H1 (cell line): ENCODE data around the gene TMEM200B. TPM values are rescaled to one million over a fixed set of nuclear protein-coding genes. Genes with fewer than 3 reads are reported as not detected.

ENCODE experiments used
- CTCF ChIA-PET: fragments of 300-600 bp; sonication (Branson Sonifier 250); formaldehyde crosslinking; loops from one replicate; lab custom pipeline; 2021; ENCODE audit not compliant: partially characterized antibody; lab: Charles Lee
- POLR2A ChIA-PET: fragments of 300-600 bp; sonication (Branson Sonifier 250); formaldehyde crosslinking; loops from one replicate; lab custom pipeline; 2021; ENCODE audit warnings: inconsistent platforms; ENCODE audit not compliant: partially characterized antibody; lab: Charles Lee
- DNase-seq, 2 experiments: peaks; one replicate each; pipeline versions ENCODE4 v3.0.0 to v3.0.0-alpha.2; 2010 to 2022; ENCODE audit warnings: low spot score in 2 of 2, low read depth in 1 of 2, mixed read lengths in 1 of 2
- FAIRE-seq: peaks from 2 replicates; lab custom pipeline; 2011; peaks lifted over from hg19 to GRCh38; lab: Jason Lieb, UNC
- H2AFZ ChIP-seq: 2 replicates; pipeline ENCODE4 v1.8.1; 2012; ENCODE audit warnings: low read length, inconsistent platforms
- H2AK5ac ChIP-seq: 2 replicates; pipeline ENCODE4 v1.6.1; 2013; ENCODE audit warnings: low read depth, low read length
- H2BK120ac ChIP-seq: replicated peaks from 2 replicates; pipeline ENCODE3; 2013; ENCODE audit warnings: low read depth, low read length, inconsistent platforms
- H2BK12ac ChIP-seq: 2 replicates; pipeline ENCODE4 v1.6.1; 2013; ENCODE audit warnings: low read depth, low read length
- H2BK15ac ChIP-seq: 2 replicates; pipeline ENCODE4 v1.6.1; 2013; ENCODE audit warnings: low read length
- H2BK20ac ChIP-seq: 2 replicates; pipeline ENCODE4 v1.6.1; 2013; ENCODE audit warnings: low read length
- H2BK5ac ChIP-seq: 2 replicates; pipeline ENCODE4 v1.6.1; 2013; ENCODE audit warnings: low read depth, low read length
- H3K14ac ChIP-seq: 2 replicates; pipeline ENCODE4 v1.6.1; 2013; ENCODE audit warnings: inconsistent platforms; ENCODE audit not compliant: insufficient read length
- H3K18ac ChIP-seq: 2 replicates; pipeline ENCODE4 v1.6.1; 2013; ENCODE audit warnings: low read length; ENCODE audit errors: extremely low read depth
- H3K23ac ChIP-seq: 2 replicates; pipeline ENCODE4 v1.6.1; 2013; ENCODE audit warnings: inconsistent platforms; ENCODE audit not compliant: insufficient read length
- H3K23me2 ChIP-seq: 2 replicates; pipeline ENCODE4 v1.6.1; 2013; ENCODE audit warnings: low read depth, low read length
- H3K27ac ChIP-seq: 2 replicates; pipeline ENCODE4 v1.6.1; 2011; ENCODE audit warnings: low read depth, low read length, inconsistent platforms
- H3K27me3 ChIP-seq, 4 experiments: replicated peaks in 1 of 4; 1 replicate in 1 of 4; 2 replicates in 3 of 4; pipeline versions ENCODE4 v1.6.1 to v1.8.1; 2011 to 2013; ENCODE audit warnings: low read length in 3 of 4, mild to moderate bottlenecking in 3 of 4, inconsistent platforms in 2 of 4, mixed read lengths in 2 of 4, moderate library complexity in 1 of 4; ENCODE audit not compliant: control insufficient read depth in 3 of 4, insufficient read depth in 3 of 4; ENCODE audit errors: extremely low read depth in 1 of 4
- H3K36me3 ChIP-seq, 4 experiments: 2 replicates each; pipeline versions ENCODE4 v1.6.1 to v1.8.1; 2011 to 2013; ENCODE audit warnings: mild to moderate bottlenecking in 4 of 4, low read length in 3 of 4, moderate library complexity in 2 of 4, control low read depth in 1 of 4, inconsistent platforms in 1 of 4; ENCODE audit not compliant: insufficient read depth in 4 of 4, control insufficient read depth in 2 of 4
- H3K4ac ChIP-seq: replicated peaks from 2 replicates; pipeline ENCODE3; 2013; ENCODE audit warnings: low read length, low read depth, mixed read lengths, inconsistent platforms; ENCODE audit not compliant: insufficient read length
- H3K4me1 ChIP-seq, 4 experiments: replicated peaks in 1 of 4; 1 replicate in 1 of 4; 2 replicates in 3 of 4; pipeline versions ENCODE4 v1.6.1 to v1.8.1; 2011 to 2013; ENCODE audit warnings: low read length in 3 of 4, inconsistent platforms in 2 of 4, mixed read lengths in 1 of 4; ENCODE audit not compliant: insufficient read depth in 4 of 4, control insufficient read depth in 3 of 4
- H3K4me2 ChIP-seq, 2 experiments: 2 replicates each; pipeline versions ENCODE4 v1.6.1 to v1.8.1; 2011 to 2013; ENCODE audit warnings: low read depth in 2 of 2, low read length in 2 of 2, control low read depth in 1 of 2, inconsistent platforms in 1 of 2, mild to moderate bottlenecking in 1 of 2; ENCODE audit not compliant: insufficient read depth in 1 of 2
- H3K4me3 ChIP-seq, 4 experiments: fragments of 200-600, 300-600 bp in 1 of 4; sonication (generic), shearing (Covaris generic), sonication (Bioruptor Twin) in 1 of 4; 2 replicates each; pipeline versions ENCODE4 v1.5.1 to v1.8.1; 2011 to 2016; ENCODE audit warnings: low read length in 4 of 4, low read depth in 3 of 4, control low read depth in 2 of 4, inconsistent platforms in 2 of 4, mild to moderate bottlenecking in 2 of 4, mixed read lengths in 1 of 4, moderate library complexity in 1 of 4; ENCODE audit not compliant: insufficient read depth in 2 of 4; ENCODE audit errors: extremely low read depth in 1 of 4
- H3K56ac ChIP-seq: replicated peaks from 2 replicates; pipeline ENCODE3; 2013; ENCODE audit warnings: low read depth, mild to moderate bottlenecking, mixed read lengths, low read length, inconsistent platforms; ENCODE audit not compliant: insufficient read length
- H3K79me1 ChIP-seq: 2 replicates; pipeline ENCODE4 v1.6.1; 2013; ENCODE audit warnings: low read depth, low read length, control low read depth
- H3K79me2 ChIP-seq, 2 experiments: 2 replicates each; pipeline versions ENCODE4 v1.6.1 to v1.8.1; 2012 to 2013; ENCODE audit warnings: low read length in 2 of 2, mild to moderate bottlenecking in 2 of 2, inconsistent platforms in 1 of 2; ENCODE audit not compliant: insufficient read depth in 2 of 2, control insufficient read depth in 1 of 2
- H3K9ac ChIP-seq, 4 experiments: replicated peaks in 1 of 4; 1 replicate in 1 of 4; 2 replicates in 3 of 4; pipeline versions ENCODE4 v1.6.1 to v1.8.1; 2011 to 2013; ENCODE audit warnings: low read depth in 3 of 4, low read length in 3 of 4, control low read depth in 2 of 4, mild to moderate bottlenecking in 2 of 4, moderate library complexity in 2 of 4, inconsistent platforms in 1 of 4; ENCODE audit errors: extremely low read depth in 1 of 4
- H3K9me3 ChIP-seq, 2 experiments: 2 replicates each; pipeline versions ENCODE4 v1.6.1 to v1.8.1; 2012 to 2013; ENCODE audit warnings: mild to moderate bottlenecking in 2 of 2, moderate library complexity in 2 of 2, control low read depth in 1 of 2, inconsistent platforms in 1 of 2, low read depth in 1 of 2, low read length in 1 of 2, mixed read lengths in 1 of 2; ENCODE audit not compliant: insufficient read depth in 2 of 2
- H4K20me1 ChIP-seq, 2 experiments: replicated peaks in 1 of 2; 2 replicates each; pipeline versions ENCODE3 to v1.8.1; 2011 to 2013; ENCODE audit warnings: inconsistent platforms in 2 of 2, low read length in 2 of 2, mild to moderate bottlenecking in 1 of 2; ENCODE audit not compliant: insufficient read depth in 2 of 2, control insufficient read depth in 1 of 2
- H4K5ac ChIP-seq: 2 replicates; pipeline ENCODE4 v1.6.1; 2013; ENCODE audit warnings: low read length, low read depth, mixed read lengths, inconsistent platforms; ENCODE audit not compliant: insufficient read length
- H4K8ac ChIP-seq: 2 replicates; pipeline ENCODE4 v1.8.0; 2013; ENCODE audit warnings: mild to moderate bottlenecking, moderate library complexity, low read length, inconsistent platforms; ENCODE audit not compliant: insufficient read depth; ENCODE audit errors: extremely low read depth
- H4K91ac ChIP-seq: replicated peaks from 2 replicates; pipeline ENCODE3; 2013; ENCODE audit warnings: low read length, mixed read lengths, inconsistent platforms; ENCODE audit not compliant: insufficient read length
- KDM4A ChIP-seq: IDR thresholded peaks from one replicate; pipeline ENCODE4 v1.7.1; 2012; ENCODE audit warnings: low read depth, mild to moderate bottlenecking, moderate library complexity, low read length, inconsistent platforms; ENCODE audit not compliant: severe bottlenecking
- NRF1 ChIP-seq: IDR thresholded peaks from 2 replicates; pipeline ENCODE4 v1.6.1; 2011; ENCODE audit warnings: mild to moderate bottlenecking, low read depth, low read length, improper control_type of control experiment
- POLR2A ChIP-seq, 2 experiments: IDR thresholded peaks; 1 replicate in 1 of 2; 2 replicates in 1 of 2; pipeline ENCODE4 v1.6.1; 2011; ENCODE audit warnings: low read depth in 2 of 2, low read length in 2 of 2, mild to moderate bottlenecking in 2 of 2; ENCODE audit errors: control extremely low read depth in 1 of 2
- POU5F1 ChIP-seq: IDR thresholded peaks from 2 replicates; pipeline ENCODE4 v1.6.1; 2011; ENCODE audit warnings: low read depth, mild to moderate bottlenecking, low read length, moderate library complexity
- RAD21 ChIP-seq, 2 experiments: IDR thresholded peaks in 1 of 2; conservative IDR thresholded peaks in 1 of 2; 2 replicates each; pipeline ENCODE4 v1.6.1; 2011; ENCODE audit warnings: low read depth in 2 of 2, low read length in 2 of 2, improper control_type of control experiment in 1 of 2, inconsistent platforms in 1 of 2, mild to moderate bottlenecking in 1 of 2, moderate library complexity in 1 of 2
- RNF2 ChIP-seq: fragments of 200-900, 300-1000 bp; sonication (generic); IDR thresholded peaks from 2 replicates; pipeline ENCODE4 v1.7.1; 2016; ENCODE audit warnings: borderline replicate concordance, low read depth, mild to moderate bottlenecking, antibody characterized with exemption, low read length; ENCODE audit not compliant: poor library complexity, severe bottlenecking; ENCODE audit errors: missing control alignments
- SP2 ChIP-seq: IDR thresholded peaks from 2 replicates; pipeline ENCODE4 v1.6.1; 2012; ENCODE audit warnings: mild to moderate bottlenecking, low read length, inconsistent platforms
- SP4 ChIP-seq: IDR thresholded peaks from 2 replicates; pipeline ENCODE4 v1.6.1; 2012; ENCODE audit warnings: low read length, inconsistent platforms
- TAF7 ChIP-seq: optimal IDR thresholded peaks from 2 replicates; pipeline ENCODE3; 2011; ENCODE audit warnings: low read depth, mild to moderate bottlenecking, inconsistent platforms, low read length, moderate library complexity, borderline replicate concordance
- YY1 ChIP-seq: IDR thresholded peaks from 2 replicates; pipeline ENCODE4 v1.6.1; 2011; ENCODE audit warnings: low read depth, mild to moderate bottlenecking, low read length
- polyA plus RNA-seq, 7 experiments: library from polyadenylated mRNA; depleted of rRNA in 3 of 7; stranded (reverse) in 5 of 7; unstranded in 2 of 7; fragments of >200 nt in 5 of 7; fragments of 200-250 nt in 2 of 7; gene quantifications; 1 replicate in 5 of 7; 2 replicates in 1 of 7; 4 replicates in 1 of 7; pipeline versions ENCODE4 v1.2.1 to v1.2.3, GENCODE V29; 2011 to 2013; ENCODE audit warnings: missing spikeins in 2 of 7, mixed read lengths in 2 of 7
- total RNA-seq: library from RNA; stranded (reverse); fragmentation: NEBNext Ultra II Directional; extraction: Animal tissue kit (Norgen Biotek cat#: 25700); gene quantifications from 2 replicates; pipeline ENCODE4 v1.2.1, GENCODE V29; 2021
- TF ChIP-seq, protein P1 (sequence below): IDR thresholded peaks from 2 replicates; pipeline ENCODE4 v1.6.1; 2012; ENCODE audit warnings: inconsistent platforms
- TF ChIP-seq, protein P2 (sequence below): IDR thresholded peaks from 2 replicates; pipeline ENCODE4 v1.6.1; 2011; ENCODE audit warnings: low read length, improper control_type of control experiment

TMEM200B gene
- total and polyA plus RNA-seq, 2 of the 8 experiments (the other 6 are each of a cell fraction or from before 2014, with no cell fraction given): 4.9 to 11.0 TPM

DNA sequence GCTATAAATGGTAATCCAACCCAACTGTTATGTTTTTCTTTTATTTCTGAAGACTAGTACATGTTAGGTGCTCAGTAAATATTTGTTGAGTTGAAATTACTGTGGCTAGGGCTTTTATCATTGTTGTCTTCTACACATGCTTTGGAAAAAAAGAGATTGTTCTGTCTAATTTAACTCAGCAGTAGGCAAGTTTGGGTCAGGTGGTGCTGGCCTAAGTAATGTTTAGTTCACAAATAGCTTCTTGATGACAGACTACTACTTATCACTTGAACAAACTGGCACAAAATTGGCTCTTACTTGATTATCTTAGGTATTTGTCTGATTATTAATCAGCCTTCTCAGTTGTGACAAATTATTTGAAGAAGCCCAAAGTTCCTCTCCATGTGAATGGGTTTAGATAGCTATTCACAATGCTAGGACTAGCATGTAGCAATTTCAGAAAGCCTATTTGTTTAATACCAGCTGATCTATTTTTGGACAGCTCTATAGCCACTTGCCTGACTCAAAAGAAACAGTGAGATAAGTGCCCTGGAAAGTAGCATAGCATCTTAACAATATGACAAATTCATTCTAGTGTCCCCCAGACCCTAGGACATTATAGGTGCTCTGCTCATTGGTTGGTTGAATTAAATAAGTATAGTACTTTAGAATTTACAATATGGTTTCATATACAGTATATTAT lies 32.6 kb downstream of the TMEM200B start:
- FAIRE-seq (no peak), DNase-seq (no peak)
- H2BK15ac ChIP-seq: no peak overlapping the region
- H2BK5ac ChIP-seq: no peak overlapping the region
- no peak overlapping the region for H4K5ac ChIP-seq
- no peak overlapping the region for H2BK120ac ChIP-seq
- no peaks in the 10 kb centered on the region for H3K79me2 ChIP-seq
- no peak overlapping the region for H2BK12ac ChIP-seq
- no peak overlapping the region for H3K4ac ChIP-seq
- peaks cover 0 to 5% (median 1%) of the 10 kb centered on the region in 4 experiments; a peak in 2 of 8 replicates for H3K36me3 ChIP-seq
- H3K18ac ChIP-seq: no peak overlapping the region
- H3K9ac ChIP-seq: no peak overlapping the region
- H2AK5ac ChIP-seq: no peak overlapping the region
- H3K56ac ChIP-seq: no peak overlapping the region
- H3K4me1 ChIP-seq: peaks cover 0 to 2% (median under 1%) of the 10 kb centered on the region in 4 experiments; a peak in 2 of 7 replicates
- ChIA-PET CTCF (interaction anchor here (0.8 to 2.0 kb wide), 2 partner anchors 21 to 58 kb away, joined by 3 to 6 read pairs; no protein-coding TSS in a partner anchor), POLR2A (interaction anchor here (0.6 kb wide), 1 partner anchor 203 kb away, joined by 3 read pairs; no protein-coding TSS in a partner anchor)
- H3K23me2 ChIP-seq: no peaks in the 10 kb centered on the region
- H2AFZ ChIP-seq: no peak overlapping the region
- no peak overlapping the region for H3K14ac ChIP-seq
- H3K27me3 ChIP-seq: no peaks in the 10 kb centered on the region
- H3K79me1 ChIP-seq: no peaks in the 10 kb centered on the region
- no peak overlapping the region for H3K4me3 ChIP-seq
- H4K8ac ChIP-seq: no peak overlapping the region
- H3K23ac ChIP-seq: no peak overlapping the region
- H3K9me3 ChIP-seq: no peaks in the 10 kb centered on the region
- H4K91ac ChIP-seq: no peak overlapping the region
- no peaks in the 10 kb centered on the region for H4K20me1 ChIP-seq
- no peak overlapping the region for H3K27ac ChIP-seq
- no peak overlapping the region for H2BK20ac ChIP-seq
- H3K4me2 ChIP-seq: no peak overlapping the region
- TF ChIP-seq, protein P1, sequence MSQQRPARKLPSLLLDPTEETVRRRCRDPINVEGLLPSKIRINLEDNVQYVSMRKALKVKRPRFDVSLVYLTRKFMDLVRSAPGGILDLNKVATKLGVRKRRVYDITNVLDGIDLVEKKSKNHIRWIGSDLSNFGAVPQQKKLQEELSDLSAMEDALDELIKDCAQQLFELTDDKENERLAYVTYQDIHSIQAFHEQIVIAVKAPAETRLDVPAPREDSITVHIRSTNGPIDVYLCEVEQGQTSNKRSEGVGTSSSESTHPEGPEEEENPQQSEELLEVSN: no peak
- TF ChIP-seq POU5F1: no peak
- TF ChIP-seq SP2: no peak
- TF ChIP-seq KDM4A: no peak
- TF ChIP-seq RNF2: no peak
- TF ChIP-seq RAD21 (IDR thresholded peaks at IDR 0.05 in 1 of 2, conservative IDR thresholded peaks at IDR 0.05 in 1 of 2; ENCODE audit: low read depth in 2 of 2, low read length in 2 of 2): no peak
- TF ChIP-seq SP4: no peak
- TF ChIP-seq POLR2A (IDR thresholded peaks at IDR 0.05; ENCODE audit: control extremely low read depth in 1 of 2, low read depth in 2 of 2, low read length in 2 of 2): no peak
- TF ChIP-seq, protein P2, sequence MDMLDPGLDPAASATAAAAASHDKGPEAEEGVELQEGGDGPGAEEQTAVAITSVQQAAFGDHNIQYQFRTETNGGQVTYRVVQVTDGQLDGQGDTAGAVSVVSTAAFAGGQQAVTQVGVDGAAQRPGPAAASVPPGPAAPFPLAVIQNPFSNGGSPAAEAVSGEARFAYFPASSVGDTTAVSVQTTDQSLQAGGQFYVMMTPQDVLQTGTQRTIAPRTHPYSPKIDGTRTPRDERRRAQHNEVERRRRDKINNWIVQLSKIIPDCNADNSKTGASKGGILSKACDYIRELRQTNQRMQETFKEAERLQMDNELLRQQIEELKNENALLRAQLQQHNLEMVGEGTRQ: no peak
- TF ChIP-seq YY1: no peak
- TF ChIP-seq NRF1: no peak
- TF ChIP-seq TAF7: no peak
